Upper lobe of left lung (tissue), 4 donors: Measurements from ENCODE around the gene CMYA5.

ENCODE experiments used
- EP300 ChIP-seq, 4 donors: sonication (generic); formaldehyde crosslinking; IDR thresholded peaks; one replicate each; pipeline ENCODE4 v1.5.1; 2017; ENCODE audit warnings: antibody characterized with exemption in 4 of 4, control low read depth in 2 of 4
- POLR2A ChIP-seq, 4 donors: fragments of 450-650 bp; IDR thresholded peaks; one replicate each; pipeline ENCODE4 v1.5.1; 2016 to 2017; ENCODE audit warnings: antibody characterized with exemption in 4 of 4, mild to moderate bottlenecking in 2 of 4
- POLR2AphosphoS5 ChIP-seq, 2 donors: sonication (generic); formaldehyde crosslinking; IDR thresholded peaks; one replicate each; pipeline ENCODE4 v1.5.1; 2017; ENCODE audit warnings: antibody characterized with exemption in 2 of 2
- TF ChIP-seq, protein P1 (sequence below), 6 experiments: fragments of 450-650 bp in 4 of 6; fragments of 200-600 bp in 2 of 6; sonication (generic) in 2 of 6; IDR thresholded peaks; one replicate each; pipeline ENCODE4 v1.5.1; 2016 to 2019; ENCODE audit warnings: antibody characterized with exemption in 6 of 6

DNA sequence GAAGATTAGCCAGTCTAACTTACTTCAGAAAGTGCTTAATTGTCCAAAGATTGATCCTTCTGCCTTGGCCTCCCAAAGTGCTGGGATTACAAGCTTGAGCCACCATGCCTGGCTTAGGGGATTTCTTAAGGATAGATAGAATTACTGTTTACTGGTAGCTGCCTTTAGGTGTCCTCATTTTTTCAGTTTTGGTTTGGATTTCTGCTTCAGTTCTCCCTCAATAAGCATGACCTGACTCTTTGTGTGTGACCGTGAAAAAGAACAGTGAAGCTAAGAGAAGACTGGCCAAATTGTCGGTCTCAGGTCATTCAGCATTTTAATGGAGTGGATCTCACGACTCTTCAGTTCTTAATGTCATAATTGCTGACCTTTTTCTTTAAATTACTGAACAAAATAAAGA lies 22.9 kb upstream of the CMYA5 start:
- TF ChIP-seq EP300 (IDR thresholded peaks at IDR 0.05) (no peak), POLR2A (IDR thresholded peaks at IDR 0.05) (no peak), POLR2AphosphoS5 (IDR thresholded peaks at IDR 0.05) (no peak)
- TF ChIP-seq, protein P1, sequence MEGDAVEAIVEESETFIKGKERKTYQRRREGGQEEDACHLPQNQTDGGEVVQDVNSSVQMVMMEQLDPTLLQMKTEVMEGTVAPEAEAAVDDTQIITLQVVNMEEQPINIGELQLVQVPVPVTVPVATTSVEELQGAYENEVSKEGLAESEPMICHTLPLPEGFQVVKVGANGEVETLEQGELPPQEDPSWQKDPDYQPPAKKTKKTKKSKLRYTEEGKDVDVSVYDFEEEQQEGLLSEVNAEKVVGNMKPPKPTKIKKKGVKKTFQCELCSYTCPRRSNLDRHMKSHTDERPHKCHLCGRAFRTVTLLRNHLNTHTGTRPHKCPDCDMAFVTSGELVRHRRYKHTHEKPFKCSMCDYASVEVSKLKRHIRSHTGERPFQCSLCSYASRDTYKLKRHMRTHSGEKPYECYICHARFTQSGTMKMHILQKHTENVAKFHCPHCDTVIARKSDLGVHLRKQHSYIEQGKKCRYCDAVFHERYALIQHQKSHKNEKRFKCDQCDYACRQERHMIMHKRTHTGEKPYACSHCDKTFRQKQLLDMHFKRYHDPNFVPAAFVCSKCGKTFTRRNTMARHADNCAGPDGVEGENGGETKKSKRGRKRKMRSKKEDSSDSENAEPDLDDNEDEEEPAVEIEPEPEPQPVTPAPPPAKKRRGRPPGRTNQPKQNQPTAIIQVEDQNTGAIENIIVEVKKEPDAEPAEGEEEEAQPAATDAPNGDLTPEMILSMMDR (IDR thresholded peaks at IDR 0.05), result no peak
